PC-9 (cell line): ENCODE measurements around the gene ALK. TPM values are rescaled to one million over a fixed set of nuclear protein-coding genes. Genes with fewer than 3 reads are reported as not detected.

Experiments used
- BruUV-seq: library from RNA; stranded (reverse); fragments of 400-500 nt; replicated peaks from 2 replicates; lab custom pipeline; 2021; lab: Mats Ljungman, UMichigan
- CTCF ChIA-PET: fragments of 300-600 bp; sonication (Branson Sonifier 250); formaldehyde crosslinking; loops from one replicate; lab custom pipeline; 2022; ENCODE audit warnings: antibody characterized with exemption; lab: Charles Lee
- POLR2A ChIA-PET: fragments of 300-600 bp; sonication (Branson Sonifier 250); formaldehyde crosslinking; loops from one replicate; lab custom pipeline; 2022; ENCODE audit warnings: antibody characterized with exemption; ENCODE audit not compliant: unreplicated experiment; lab: Charles Lee
- DNase-seq, 2 experiments: peaks; one replicate each; pipeline versions ENCODE4 v3.0.0 to v3.0.0-alpha.2; 2015 to 2022; ENCODE audit warnings: mixed read lengths in 1 of 2
- H2AFZ ChIP-seq: fragments of 200-600 bp; sonication (generic); 2 replicates; pipeline ENCODE4 v1.8.1; 2017; ENCODE audit warnings: antibody characterized with exemption
- H3F3A ChIP-seq: fragments of 200-600 bp; sonication (generic); 2 replicates; pipeline ENCODE4 v1.8.1; 2017; ENCODE audit warnings: antibody characterized with exemption, mild to moderate bottlenecking, low read depth; ENCODE audit not compliant: insufficient read depth
- H3K27ac ChIP-seq: fragments of 200-600 bp; sonication (generic); 2 replicates; pipeline ENCODE4 v1.6.1; 2016; ENCODE audit warnings: mixed run types
- H3K27me3 ChIP-seq: fragments of 200-600 bp; sonication (generic); 2 replicates; pipeline ENCODE4 v1.6.1; 2016; ENCODE audit warnings: low read depth, mixed run types; ENCODE audit not compliant: insufficient read depth
- H3K36me3 ChIP-seq: fragments of 200-600 bp; sonication (generic); 2 replicates; pipeline ENCODE4 v1.6.1; 2016; ENCODE audit warnings: low read depth, mixed run types
- H3K4me1 ChIP-seq: fragments of 200-600 bp; sonication (generic); replicated peaks from 2 replicates; pipeline ENCODE4 v1.6.1; 2016; ENCODE audit warnings: mixed run types; ENCODE audit not compliant: insufficient read depth
- H3K4me2 ChIP-seq: fragments of 200-600 bp; sonication (generic); 2 replicates; pipeline ENCODE4 v1.6.1; 2017; ENCODE audit warnings: mixed run types
- H3K4me3 ChIP-seq: fragments of 200-600 bp; sonication (generic); 2 replicates; pipeline ENCODE4 v1.6.1; 2016; ENCODE audit warnings: mixed run types
- H3K79me2 ChIP-seq: fragments of 200-600 bp; sonication (generic); 2 replicates; pipeline ENCODE4 v1.6.1; 2017; ENCODE audit warnings: low read depth, mixed run types
- H3K9me2 ChIP-seq: fragments of 200-600 bp; sonication (generic); 2 replicates; pipeline ENCODE4 v1.8.1; 2017; ENCODE audit warnings: mild to moderate bottlenecking; ENCODE audit not compliant: insufficient read depth
- H3K9me3 ChIP-seq: fragments of 200-600 bp; sonication (generic); 2 replicates; pipeline ENCODE4 v1.8.1; 2016; ENCODE audit warnings: low read depth; ENCODE audit not compliant: insufficient read depth
- H4K20me1 ChIP-seq: fragments of 200-600 bp; sonication (generic); 2 replicates; pipeline ENCODE4 v1.8.1; 2017; ENCODE audit not compliant: insufficient read depth
- CTCF ChIP-seq: fragments of 200-600 bp; sonication (generic); conservative IDR thresholded peaks from 2 replicates; pipeline ENCODE4 v1.6.1; 2017; ENCODE audit warnings: mixed run types, antibody characterized with exemption, mild to moderate bottlenecking, moderate library complexity
- EZH2 ChIP-seq: fragments of 200-600 bp; sonication (generic); IDR thresholded peaks from 2 replicates; pipeline ENCODE4 v1.8.0; 2017; ENCODE audit warnings: antibody characterized with exemption, low read depth
- intact Hi-C: fragments of 100-400 bp; cut with micrococcal nuclease; formaldehyde crosslinking; loops from one replicate; pipeline ENCODE4 v1.10.0; 2022; ENCODE audit not compliant: unreplicated experiment
- total RNA-seq: library from RNA; stranded (reverse); gene quantifications from 2 replicates; pipeline ENCODE4 v1.2.3, GENCODE V29; 2021

Gene ALK
- total RNA-seq, 1 experiment from 2014 or later = not detected

- no peaks in the 10 kb centered on the region for H3F3A ChIP-seq
- H3K79me2 ChIP-seq = no peaks in the 10 kb centered on the region
- H3K27ac ChIP-seq = no peak overlapping the region
- no peak for DNase-seq
- no peak overlapping the region for H3K4me3 ChIP-seq
- no peak overlapping the region for H3K4me2 ChIP-seq
- H3K27me3 ChIP-seq = peaks cover 13% of the 10 kb centered on the region; the same call in 1 of the 2 replicates
- H3K4me1 ChIP-seq = no peaks in the 10 kb centered on the region
- CTCF ChIA-PET = no interaction called here
- H4K20me1 ChIP-seq = no peaks in the 10 kb centered on the region
- no peaks in the 10 kb centered on the region for H3K36me3 ChIP-seq
- no peak overlapping the region for H2AFZ ChIP-seq
- TF ChIP-seq EZH2 = no peak
- no peak for TF ChIP-seq CTCF
- POLR2A ChIA-PET = no interaction called here
- no peaks in the 10 kb centered on the region for H3K9me3 ChIP-seq
- BruUV-seq = no TSS peak
- intact Hi-C loops = no loop called here
- no peaks in the 10 kb centered on the region for H3K9me2 ChIP-seq
Observed at GRCh38 chr2:29892585-29893259, 28.7 kb downstream of the ALK start.

GRCh38 chr2:29881089-29881730 lies 40.2 kb downstream of the ALK start:
- CTCF ChIA-PET = no interaction called here
- Histone ChIP-seq H3K4me3 (no peak overlapping the region), H3F3A (no peaks in the 10 kb centered on the region), H4K20me1 (no peaks in the 10 kb centered on the region), H3K9me2 (no peaks in the 10 kb centered on the region), H2AFZ (no peak overlapping the region), H3K9me3 (0 out of 2 replicates have a peak, but pooled peaks cover 3% of the 10 kb centered on the region), H3K36me3 (no peaks in the 10 kb centered on the region), H3K4me1 (no peaks in the 10 kb centered on the region), H3K4me2 (no peak overlapping the region), H3K79me2 (no peaks in the 10 kb centered on the region), H3K27me3 (peaks cover 26% of the 10 kb centered on the region), H3K27ac (no peak overlapping the region)
- POLR2A ChIA-PET = no interaction called here
- intact Hi-C loops = no loop called here
- BruUV-seq = no TSS peak
- DNase-seq = no peak
- no peak for TF ChIP-seq EZH2
- no peak for TF ChIP-seq CTCF

GRCh38 chr2:29880084-29880483 lies 41.3 kb downstream of the ALK start:
- Histone ChIP-seq H3K4me3 (no peak overlapping the region), H3K9me2 (no peaks in the 10 kb centered on the region), H4K20me1 (no peaks in the 10 kb centered on the region), H3K4me2 (no peak overlapping the region), H3K4me1 (no peaks in the 10 kb centered on the region), H3K27me3 (peaks cover 34% of the 10 kb centered on the region), H3F3A (no peaks in the 10 kb centered on the region), H3K36me3 (no peaks in the 10 kb centered on the region), H3K9me3 (peaks cover 7% of the 10 kb centered on the region; the same call in 1 of the 2 replicates), H3K79me2 (no peaks in the 10 kb centered on the region), H3K27ac (no peak overlapping the region), H2AFZ (no peak overlapping the region)
- TF ChIP-seq EZH2 = no peak
- TF ChIP-seq CTCF = no peak
- ChIA-PET POLR2A (no interaction called here), CTCF (no interaction called here)
- intact Hi-C loops = no loop called here
- no peak for DNase-seq
- no TSS peak for BruUV-seq
